NCI-H2196 treated with DMSO at 0.1 percent for 48 hours (cell line): ENCODE results near the gene SGF29.
"Not testable (repeated sequence)": the region's sequence is repeated elsewhere in the genome, so short reads cannot be mapped to it uniquely, and the experiment has no call there.

Experiments used
- DNase-seq: peaks from one replicate; lab custom pipeline; 2025; ENCODE audit not compliant: unreplicated experiment; lab: John Stamatoyannopoulos, UW

SGF29 gene

DNA sequence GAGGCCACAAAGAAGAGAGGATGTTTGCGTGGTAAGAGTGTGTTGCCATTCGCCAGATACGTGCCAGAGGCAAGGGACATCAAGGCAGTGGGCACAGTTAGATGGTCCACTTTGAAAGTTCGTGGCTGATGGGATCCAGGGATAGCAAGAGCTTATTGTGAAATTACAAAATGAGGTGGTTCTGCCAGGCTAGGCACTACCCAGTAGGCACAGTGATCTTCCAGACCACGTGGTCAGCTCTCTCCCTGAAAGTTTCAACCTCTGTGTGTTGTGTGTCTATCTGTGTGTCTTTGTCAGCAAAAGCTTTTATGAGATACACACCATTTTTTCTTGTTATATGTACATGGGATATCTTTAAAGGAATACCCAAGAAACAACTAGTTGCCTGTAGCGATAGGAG is 9.5 kb downstream of the SGF29 start:
- DNase-seq, result no peak

DNA sequence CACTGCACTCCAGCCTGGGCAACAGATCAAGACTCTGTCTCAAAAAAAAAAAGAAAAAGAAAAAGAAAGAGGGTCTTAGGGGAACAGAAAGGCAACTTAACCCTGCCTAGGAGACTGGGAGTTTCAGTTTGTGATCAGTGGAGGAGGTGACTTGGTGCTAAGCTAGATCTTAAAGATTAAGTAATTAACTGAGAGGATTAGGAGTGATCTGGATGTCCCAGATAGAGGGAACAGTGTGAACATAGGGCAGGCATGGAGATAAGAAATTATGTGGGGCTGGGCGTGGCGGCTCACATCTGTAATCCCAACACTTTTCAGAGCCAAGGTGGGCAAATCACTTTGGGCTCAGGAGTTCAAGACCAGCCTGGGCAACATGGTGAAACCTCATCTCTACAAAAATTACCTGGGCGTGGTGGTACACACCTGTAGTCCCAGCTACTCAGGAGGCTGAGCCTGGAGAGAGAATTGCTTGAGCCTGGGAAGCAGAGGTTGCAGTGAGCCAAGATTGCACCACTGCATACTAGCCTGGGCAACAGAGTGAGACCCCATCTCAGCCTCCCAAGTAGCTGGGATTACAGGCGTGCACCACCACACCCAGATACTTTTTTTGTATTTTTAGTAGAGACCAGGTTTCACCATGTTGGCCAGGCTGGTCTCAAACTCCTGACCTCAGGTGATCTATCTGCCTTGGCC is 12.7 kb downstream of the SGF29 start:
- not testable (repeated sequence) for DNase-seq

GRCh38 chr16:28567292-28567691 is 13.6 kb downstream of the SGF29 start:
- no peak for DNase-seq

GRCh38 chr16:28569021-28569420 is 15.3 kb downstream of the SGF29 start:
- DNase-seq, result no peak

DNA sequence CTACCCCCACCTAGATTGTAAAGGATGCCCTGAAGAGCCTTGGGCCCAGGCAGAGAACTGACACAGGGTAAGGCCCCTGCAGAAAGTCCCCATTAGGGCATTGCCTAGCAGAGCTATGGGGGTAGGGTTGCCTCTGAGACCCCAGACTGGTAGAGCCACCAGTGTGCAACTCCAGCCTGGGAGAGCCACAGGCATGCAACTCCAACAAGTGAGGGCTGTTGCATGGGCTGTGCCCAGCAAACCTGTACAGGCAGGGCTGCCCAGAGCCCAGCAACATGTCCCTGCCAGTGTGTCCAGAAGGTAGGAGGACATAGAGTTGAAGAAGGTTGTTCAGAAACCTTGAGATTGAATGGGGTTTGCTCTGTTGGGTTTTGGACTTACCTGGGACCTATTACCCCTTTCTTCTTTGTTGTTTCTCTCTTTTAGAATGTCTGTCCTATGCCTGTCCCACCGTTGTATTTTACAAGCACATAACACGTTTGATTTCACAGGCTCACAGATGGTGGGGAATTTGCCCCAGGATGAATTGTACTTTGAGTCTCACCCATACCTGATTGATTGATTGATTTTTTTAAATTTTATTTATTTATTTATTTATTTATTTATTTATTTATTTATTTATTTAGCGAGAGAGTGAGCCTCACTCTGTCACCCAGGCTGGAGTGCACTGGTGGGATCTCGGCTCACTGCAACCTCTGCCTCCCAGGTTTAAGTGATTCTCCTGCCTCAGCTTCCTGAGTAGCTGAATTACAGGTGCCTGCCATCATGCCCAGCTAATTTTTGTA is 16.4 kb downstream of the SGF29 start:
- DNase-seq, result no peak

DNA sequence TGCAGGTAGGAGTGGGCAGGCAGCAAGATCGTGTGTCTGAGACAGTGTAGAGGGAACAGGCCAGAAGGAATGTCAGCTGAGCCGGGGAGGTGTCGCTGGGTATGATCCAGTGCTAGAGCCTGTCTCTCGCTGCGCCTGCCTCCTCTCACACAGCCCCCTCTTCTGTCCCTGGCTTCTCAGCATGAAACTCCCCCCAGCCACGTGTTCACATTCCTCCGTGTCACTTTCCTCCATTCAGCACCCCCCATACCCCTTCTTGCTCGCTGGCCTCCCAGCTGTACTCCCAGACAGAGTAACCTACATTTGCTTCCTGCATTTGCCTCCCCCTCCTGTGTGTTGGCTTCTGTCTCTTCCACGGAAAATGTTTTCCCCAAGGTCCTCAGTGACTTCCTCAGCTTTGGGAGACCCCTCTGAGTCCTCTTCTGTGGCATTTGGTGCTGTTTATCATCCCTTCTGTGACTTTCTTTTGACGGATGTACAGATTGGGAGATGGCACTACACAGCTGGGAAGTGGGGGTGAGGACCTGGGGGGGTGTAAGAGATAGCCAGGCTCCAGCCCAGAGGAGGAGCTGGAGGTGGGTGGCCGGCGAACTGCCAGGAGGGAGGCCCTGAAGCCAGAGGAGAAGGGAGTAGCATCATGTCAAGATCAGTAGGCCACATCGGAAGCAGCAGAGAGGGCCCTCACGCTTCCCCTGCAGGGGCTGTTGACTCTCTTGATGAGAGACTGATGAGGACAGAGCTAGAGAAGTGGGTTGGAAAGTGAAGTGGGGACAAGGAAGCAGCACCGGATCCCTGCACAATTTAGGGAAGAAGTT is 19.2 kb downstream of the SGF29 start:
- DNase-seq, result no peak

GRCh38 chr16:28573738-28574718 is 20.3 kb downstream of the SGF29 start:
- no peak for DNase-seq

GRCh38 chr16:28574925-28575324 is 21.2 kb downstream of the SGF29 start:
- DNase-seq, result no peak

DNA sequence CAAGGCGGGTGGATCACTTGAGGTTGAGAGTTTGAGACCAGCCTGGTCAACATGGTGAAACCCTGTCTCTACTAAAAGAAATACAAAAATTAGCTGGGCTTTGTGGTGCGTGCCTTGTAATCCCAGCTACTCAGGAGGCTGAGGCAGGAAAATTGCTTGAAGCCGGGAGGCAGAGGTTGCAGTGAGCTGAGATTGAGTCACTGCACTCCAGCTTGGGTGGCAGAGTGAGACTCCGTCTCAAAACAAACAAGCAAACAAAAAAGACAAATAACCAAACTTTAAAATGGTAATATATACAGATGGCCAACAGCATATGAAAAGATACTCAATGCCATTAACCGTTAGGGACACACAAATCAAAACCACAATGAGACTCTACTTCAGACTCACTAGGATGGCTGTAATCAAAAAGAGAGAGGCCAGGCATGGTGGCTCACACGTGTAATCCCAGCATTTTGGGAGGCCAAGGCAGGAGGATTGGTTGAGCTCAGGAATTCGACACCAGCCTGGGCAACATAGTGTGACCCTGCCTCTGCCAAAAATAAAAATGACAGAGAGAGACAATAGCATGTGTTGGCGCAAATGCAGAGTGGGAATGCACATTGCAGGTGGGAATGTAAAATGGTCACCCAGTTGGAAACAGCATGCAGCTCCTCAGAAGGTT is 21.9 kb downstream of the SGF29 start:
- no peak for DNase-seq

GRCh38 chr16:28580726-28581315 is 27.1 kb downstream of the SGF29 start:
- no peak for DNase-seq

DNA sequence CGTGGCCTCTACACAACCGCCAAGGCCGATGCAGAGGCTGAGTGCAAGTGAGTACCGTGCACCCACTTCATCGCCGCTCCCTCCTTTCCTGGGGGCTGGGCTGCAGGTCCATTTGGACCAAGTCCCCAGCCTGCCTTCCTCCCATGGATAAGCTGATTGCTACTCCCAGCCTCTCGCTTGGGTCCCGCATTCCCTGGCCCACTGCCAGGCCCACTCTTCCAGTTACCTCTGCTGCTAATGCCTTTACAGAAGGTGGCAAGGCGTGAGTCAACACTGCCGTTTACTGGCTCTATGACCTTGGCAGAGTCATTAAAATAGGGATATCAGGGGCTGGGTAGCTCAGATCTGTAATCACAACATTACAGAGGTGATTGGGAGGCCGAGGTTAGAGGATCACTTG is 32.0 kb downstream of the SGF29 start:
- no peak for DNase-seq

GRCh38 chr16:28586466-28586865 is 32.7 kb downstream of the SGF29 start:
- no peak for DNase-seq

DNA sequence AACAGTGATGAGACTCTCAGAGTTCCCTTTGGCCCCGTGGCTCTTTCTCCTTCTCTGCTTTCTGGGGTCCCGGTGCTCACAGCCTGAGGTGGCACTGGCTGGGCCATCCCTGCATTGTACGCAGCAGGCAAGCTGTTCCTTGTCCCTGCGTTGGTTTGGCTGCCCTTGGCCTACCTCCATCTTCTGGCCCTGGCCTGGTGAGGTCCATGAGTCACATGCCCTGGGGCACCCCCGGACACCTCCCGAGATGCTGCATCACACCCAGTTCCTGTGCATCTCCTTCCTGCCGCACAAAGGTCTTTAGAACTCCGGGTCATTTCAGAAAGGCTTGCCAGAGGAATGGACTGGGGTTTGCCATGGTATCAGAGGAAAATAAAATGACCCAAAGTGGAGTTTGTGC is 33.7 kb downstream of the SGF29 start:
- no peak for DNase-seq

DNA sequence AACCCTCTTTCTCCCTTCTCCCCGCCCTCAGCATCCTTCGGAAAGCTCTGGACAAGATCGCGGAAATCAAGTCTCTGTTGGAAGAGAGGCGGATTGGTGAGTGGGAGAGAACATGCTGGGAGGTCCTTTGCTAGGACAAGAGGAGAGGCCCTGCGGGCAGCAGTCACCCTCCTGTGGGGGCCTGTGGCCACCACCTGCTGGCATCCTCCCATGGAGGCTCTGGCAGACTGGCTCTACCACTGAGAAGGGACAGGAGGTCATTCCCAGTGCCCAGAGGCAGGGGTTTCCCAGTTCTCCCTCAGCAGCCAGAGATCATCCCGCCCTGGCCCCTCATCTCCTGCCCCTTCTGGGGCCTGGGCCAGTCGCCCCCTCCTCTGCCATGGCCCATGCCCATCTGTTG is 35.3 kb downstream of the SGF29 start:
- no peak for DNase-seq

DNA sequence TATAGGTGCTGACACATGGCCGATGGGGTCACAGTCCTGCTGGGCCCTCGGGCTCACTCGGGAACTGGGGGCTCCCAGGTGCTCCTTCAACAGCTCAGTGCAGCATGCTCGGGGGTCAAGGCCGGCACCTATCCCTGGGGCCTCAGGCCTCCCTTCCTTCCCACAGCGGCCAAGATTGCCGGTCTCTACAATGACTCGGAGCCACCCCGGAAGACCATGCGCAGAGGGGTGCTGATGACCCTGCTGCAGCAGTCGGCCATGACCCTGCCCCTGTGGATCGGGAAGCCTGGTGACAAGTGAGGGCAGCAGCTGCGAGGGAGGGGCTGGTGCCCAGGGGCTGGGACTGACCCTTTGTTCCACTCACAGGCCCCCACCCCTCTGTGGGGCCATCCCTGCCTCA is 36.2 kb downstream of the SGF29 start:
- no peak for DNase-seq

GRCh38 chr16:28590384-28591340 is 36.9 kb downstream of the SGF29 start:
- DNase-seq, result no peak

DNA sequence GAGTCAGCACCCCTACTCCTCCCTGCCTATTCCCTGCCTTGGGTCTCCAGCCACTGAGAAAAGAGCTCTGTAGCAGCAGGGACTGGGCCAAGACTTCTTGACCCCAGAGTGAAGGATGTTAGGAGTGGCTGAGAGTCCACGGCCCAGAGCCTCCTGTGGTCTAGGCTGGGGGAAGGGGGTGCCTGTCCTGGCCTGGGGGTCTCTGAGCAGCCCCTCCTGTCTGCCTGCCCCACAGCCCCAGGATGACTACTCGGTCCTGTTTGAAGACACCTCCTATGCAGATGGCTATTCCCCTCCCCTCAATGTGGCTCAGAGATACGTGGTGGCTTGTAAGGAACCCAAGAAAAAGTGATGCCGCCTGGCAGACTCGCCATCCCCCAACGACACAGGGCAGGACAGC is 37.6 kb downstream of the SGF29 start:
- no peak for DNase-seq

DNA sequence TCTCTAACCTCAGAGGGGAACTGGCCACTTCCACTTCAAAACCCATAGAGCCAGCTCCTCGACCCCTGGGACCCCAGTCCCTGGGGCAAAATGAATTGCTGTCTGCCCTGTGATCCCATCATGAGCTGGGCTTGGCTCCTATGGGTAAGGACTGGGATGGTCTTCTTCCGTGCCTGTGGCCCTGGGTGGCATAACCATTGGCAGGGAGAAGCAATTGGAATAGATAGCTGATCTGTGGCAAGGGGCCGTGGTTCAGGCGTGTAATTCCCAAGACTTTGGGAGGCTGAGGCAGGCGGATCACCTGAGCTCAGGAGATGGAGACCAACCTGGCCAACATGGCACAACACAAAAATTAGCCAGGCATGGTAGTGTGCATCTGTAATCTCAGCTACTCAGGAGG is 38.8 kb downstream of the SGF29 start:
- DNase-seq, result no peak
